ENCODE results near the gene SPRR2F. TPM values are rescaled to one million over a fixed set of nuclear protein-coding genes. Genes with fewer than 3 reads are reported as not detected.

SPRR2F gene
- total and polyA plus RNA-seq, 10 of the 15 experiments (the other 5 are each of a cell fraction or from before 2014, with no cell fraction given): 0.18 to 0.27 TPM; not detected in 8

DNA sequence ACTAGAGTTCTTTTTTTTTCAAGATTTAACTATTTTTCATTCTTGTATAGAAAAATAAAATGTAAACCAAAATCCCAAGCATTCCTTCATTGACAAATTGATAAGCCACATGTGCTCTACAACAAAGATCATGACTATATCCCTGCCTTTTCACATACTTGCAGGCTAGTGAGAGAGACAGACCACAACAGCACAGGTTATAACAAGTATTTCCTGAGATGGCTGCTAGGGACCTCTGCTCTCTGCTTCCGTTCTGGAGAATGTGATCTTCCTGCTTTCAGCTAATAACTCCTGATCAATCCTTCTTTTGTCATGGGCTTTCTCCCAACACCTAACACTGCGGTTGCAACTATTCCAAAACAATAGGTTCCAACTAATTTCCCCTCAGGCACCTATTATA is 14.0 kb upstream of the SPRR2F start:
- CTCF ChIA-PET: no interaction called here
- Histone ChIP-seq H3K4me3 (no peak overlapping the region), H3K27me3 (replicated peaks in 1 of 2; ENCODE audit: control insufficient read depth in 2 of 2, insufficient read depth in 2 of 2, low read length in 1 of 2) (no peaks in the 10 kb centered on the region), H3K27ac (ENCODE audit: control insufficient read depth, insufficient read depth) (no peak overlapping the region), H3K79me2 (ENCODE audit: control insufficient read depth, insufficient read depth, low read length) (no peaks in the 10 kb centered on the region), H3K36me3 (ENCODE audit: control insufficient read depth in 2 of 2, insufficient read depth in 2 of 2, low read length in 1 of 2) (no peaks in the 10 kb centered on the region), H4K20me1 (ENCODE audit: control insufficient read depth, insufficient read depth) (no peaks in the 10 kb centered on the region), H3K9ac (ENCODE audit: control insufficient read depth, insufficient read depth, low read length) (no peak overlapping the region), H3K4me1 (ENCODE audit: control insufficient read depth, insufficient read depth, low read length) (no peaks in the 10 kb centered on the region), H2AFZ (ENCODE audit: control insufficient read depth, low read depth, low read length) (no peak overlapping the region), H3K9me3 (replicated peaks; ENCODE audit: control insufficient read depth, insufficient read depth, low read length) (no peaks in the 10 kb centered on the region; the same call in 1 of the 3 replicates), H3K4me2 (ENCODE audit: control insufficient read depth, insufficient read depth) (no peak overlapping the region)
- SMC1A ChIA-PET (ENCODE audit: uncharacterized antibody, unreplicated experiment): no interaction called here
- intact Hi-C loops (cut with micrococcal nuclease; ENCODE audit: unreplicated experiment) (no loop called here), in situ Hi-C loops (cut with MboI) (no loop called here)
- ATAC-seq: no peak
- POLR2A ChIA-PET: no interaction called here
- 20% methylated on average over 2 of the region's 2 CpGs for WGBS (ENCODE audit: insufficient coverage, insufficient replicate concordance, low lambda C conversion rate, missing lambda C conversion rate)
- no peak for FAIRE-seq
- BruUV-seq (replicated peaks): no TSS peak
- no peak for DNase-seq (ENCODE audit: low read depth, low spot score)
- RAD21 ChIA-PET (ENCODE audit: unreplicated experiment): no interaction called here
- TF ChIP-seq, protein P1, sequence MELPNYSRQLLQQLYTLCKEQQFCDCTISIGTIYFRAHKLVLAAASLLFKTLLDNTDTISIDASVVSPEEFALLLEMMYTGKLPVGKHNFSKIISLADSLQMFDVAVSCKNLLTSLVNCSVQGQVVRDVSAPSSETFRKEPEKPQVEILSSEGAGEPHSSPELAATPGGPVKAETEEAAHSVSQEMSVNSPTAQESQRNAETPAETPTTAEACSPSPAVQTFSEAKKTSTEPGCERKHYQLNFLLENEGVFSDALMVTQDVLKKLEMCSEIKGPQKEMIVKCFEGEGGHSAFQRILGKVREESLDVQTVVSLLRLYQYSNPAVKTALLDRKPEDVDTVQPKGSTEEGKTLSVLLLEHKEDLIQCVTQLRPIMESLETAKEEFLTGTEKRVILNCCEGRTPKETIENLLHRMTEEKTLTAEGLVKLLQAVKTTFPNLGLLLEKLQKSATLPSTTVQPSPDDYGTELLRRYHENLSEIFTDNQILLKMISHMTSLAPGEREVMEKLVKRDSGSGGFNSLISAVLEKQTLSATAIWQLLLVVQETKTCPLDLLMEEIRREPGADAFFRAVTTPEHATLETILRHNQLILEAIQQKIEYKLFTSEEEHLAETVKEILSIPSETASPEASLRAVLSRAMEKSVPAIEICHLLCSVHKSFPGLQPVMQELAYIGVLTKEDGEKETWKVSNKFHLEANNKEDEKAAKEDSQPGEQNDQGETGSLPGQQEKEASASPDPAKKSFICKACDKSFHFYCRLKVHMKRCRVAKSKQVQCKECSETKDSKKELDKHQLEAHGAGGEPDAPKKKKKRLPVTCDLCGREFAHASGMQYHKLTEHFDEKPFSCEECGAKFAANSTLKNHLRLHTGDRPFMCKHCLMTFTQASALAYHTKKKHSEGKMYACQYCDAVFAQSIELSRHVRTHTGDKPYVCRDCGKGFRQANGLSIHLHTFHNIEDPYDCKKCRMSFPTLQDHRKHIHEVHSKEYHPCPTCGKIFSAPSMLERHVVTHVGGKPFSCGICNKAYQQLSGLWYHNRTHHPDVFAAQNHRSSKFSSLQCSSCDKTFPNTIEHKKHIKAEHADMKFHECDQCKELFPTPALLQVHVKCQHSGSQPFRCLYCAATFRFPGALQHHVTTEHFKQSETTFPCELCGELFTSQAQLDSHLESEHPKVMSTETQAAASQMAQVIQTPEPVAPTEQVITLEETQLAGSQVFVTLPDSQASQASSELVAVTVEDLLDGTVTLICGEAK (IDR thresholded peaks at IDR 0.05; ENCODE audit: borderline replicate concordance): no peak
- TF ChIP-seq SMC3 (IDR thresholded peaks at IDR 0.05; ENCODE audit: borderline replicate concordance, low read length) (no peak), YBX1 (IDR thresholded peaks at IDR 0.05) (no peak), NFYB (IDR thresholded peaks at IDR 0.05; ENCODE audit: insufficient read depth, low read depth, low read length) (no peak), CBX3 (IDR thresholded peaks at IDR 0.05; ENCODE audit: borderline replicate concordance, low read depth) (no peak), YY1 (IDR thresholded peaks at IDR 0.05; ENCODE audit: low read depth, low read length) (no peak), GABPA (IDR thresholded peaks at IDR 0.05; ENCODE audit: low read depth) (no peak), MYB (IDR thresholded peaks at IDR 0.05; ENCODE audit: borderline replicate concordance, low read depth, low read length) (no peak), TCF3 (IDR thresholded peaks at IDR 0.05; ENCODE audit: borderline replicate concordance, insufficient read depth, low read depth, low read length) (no peak), NR2C1 (IDR thresholded peaks at IDR 0.05) (no peak), RB1 (IDR thresholded peaks at IDR 0.05; ENCODE audit: borderline replicate concordance) (no peak), FOXM1 (IDR thresholded peaks at IDR 0.05; ENCODE audit: low read depth, low read length) (no peak), GATAD2B (conservative IDR thresholded peaks at IDR 0.05; ENCODE audit: low read depth) (no peak), RELB (IDR thresholded peaks at IDR 0.05; ENCODE audit: low read depth) (no peak), CEBPB (IDR thresholded peaks at IDR 0.05; ENCODE audit: borderline replicate concordance in 1 of 2, low read depth in 2 of 2, low read length in 2 of 2) (no peak), NR2C2 (IDR thresholded peaks at IDR 0.05; ENCODE audit: borderline replicate concordance, control insufficient read depth, insufficient read length, low read depth) (no peak)
- TF ChIP-seq, protein P2, sequence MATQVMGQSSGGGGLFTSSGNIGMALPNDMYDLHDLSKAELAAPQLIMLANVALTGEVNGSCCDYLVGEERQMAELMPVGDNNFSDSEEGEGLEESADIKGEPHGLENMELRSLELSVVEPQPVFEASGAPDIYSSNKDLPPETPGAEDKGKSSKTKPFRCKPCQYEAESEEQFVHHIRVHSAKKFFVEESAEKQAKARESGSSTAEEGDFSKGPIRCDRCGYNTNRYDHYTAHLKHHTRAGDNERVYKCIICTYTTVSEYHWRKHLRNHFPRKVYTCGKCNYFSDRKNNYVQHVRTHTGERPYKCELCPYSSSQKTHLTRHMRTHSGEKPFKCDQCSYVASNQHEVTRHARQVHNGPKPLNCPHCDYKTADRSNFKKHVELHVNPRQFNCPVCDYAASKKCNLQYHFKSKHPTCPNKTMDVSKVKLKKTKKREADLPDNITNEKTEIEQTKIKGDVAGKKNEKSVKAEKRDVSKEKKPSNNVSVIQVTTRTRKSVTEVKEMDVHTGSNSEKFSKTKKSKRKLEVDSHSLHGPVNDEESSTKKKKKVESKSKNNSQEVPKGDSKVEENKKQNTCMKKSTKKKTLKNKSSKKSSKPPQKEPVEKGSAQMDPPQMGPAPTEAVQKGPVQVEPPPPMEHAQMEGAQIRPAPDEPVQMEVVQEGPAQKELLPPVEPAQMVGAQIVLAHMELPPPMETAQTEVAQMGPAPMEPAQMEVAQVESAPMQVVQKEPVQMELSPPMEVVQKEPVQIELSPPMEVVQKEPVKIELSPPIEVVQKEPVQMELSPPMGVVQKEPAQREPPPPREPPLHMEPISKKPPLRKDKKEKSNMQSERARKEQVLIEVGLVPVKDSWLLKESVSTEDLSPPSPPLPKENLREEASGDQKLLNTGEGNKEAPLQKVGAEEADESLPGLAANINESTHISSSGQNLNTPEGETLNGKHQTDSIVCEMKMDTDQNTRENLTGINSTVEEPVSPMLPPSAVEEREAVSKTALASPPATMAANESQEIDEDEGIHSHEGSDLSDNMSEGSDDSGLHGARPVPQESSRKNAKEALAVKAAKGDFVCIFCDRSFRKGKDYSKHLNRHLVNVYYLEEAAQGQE (IDR thresholded peaks at IDR 0.05; ENCODE audit: low read depth, low read length): no peak

Measured in GM12878 (cell line).